ENCODE measurements around the gene ADAR.

ADAR gene

DNA sequence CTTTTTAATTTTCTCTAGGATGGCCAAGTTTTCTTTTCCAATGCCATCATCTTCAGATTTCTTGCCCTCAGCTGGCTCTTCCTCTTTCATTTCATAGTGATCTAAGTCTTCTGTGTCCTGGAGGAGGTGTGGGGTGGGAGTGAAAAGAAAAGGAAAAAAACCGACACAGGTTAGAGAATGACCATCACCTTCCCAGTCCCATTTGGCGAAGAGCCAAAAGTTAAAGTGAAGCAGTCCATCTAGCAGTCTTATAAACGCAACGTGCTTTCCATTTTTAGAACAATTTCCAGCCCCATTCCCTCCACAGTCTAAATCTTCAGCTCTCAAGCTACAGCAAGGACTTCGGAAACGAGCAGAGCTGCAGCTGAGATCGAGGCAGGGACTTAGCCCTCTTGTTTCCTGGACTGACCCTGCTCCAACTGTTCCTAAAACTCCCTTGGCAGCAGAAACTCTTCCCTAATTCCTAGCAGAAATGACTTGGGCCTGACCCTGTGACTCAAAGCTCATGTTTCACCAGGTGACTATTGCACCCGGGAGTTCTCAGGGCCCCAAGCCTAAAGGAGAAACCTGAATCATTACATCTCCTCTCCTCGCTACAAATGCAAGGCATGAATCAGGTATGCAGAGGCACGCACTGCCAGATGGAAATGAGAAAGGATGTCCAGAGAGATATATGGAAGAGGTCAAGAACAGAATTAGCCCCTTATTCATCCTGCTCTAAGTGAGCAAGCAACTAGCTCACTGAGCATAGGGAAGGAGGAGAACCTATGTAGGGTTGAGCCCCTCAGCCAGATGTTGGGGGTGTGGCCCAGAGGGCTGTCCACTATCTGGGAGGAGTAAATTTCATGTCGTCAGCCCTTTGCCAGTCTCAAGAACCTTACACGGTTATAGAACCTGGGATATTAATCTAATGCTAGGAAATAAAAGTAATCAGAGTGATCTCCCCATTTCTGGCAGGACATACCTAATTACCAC, 54.6 kb downstream of the ADAR start:
- H3K27ac ChIP-seq: no peak overlapping the region
- TF ChIP-seq, protein P1, sequence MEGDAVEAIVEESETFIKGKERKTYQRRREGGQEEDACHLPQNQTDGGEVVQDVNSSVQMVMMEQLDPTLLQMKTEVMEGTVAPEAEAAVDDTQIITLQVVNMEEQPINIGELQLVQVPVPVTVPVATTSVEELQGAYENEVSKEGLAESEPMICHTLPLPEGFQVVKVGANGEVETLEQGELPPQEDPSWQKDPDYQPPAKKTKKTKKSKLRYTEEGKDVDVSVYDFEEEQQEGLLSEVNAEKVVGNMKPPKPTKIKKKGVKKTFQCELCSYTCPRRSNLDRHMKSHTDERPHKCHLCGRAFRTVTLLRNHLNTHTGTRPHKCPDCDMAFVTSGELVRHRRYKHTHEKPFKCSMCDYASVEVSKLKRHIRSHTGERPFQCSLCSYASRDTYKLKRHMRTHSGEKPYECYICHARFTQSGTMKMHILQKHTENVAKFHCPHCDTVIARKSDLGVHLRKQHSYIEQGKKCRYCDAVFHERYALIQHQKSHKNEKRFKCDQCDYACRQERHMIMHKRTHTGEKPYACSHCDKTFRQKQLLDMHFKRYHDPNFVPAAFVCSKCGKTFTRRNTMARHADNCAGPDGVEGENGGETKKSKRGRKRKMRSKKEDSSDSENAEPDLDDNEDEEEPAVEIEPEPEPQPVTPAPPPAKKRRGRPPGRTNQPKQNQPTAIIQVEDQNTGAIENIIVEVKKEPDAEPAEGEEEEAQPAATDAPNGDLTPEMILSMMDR (conservative IDR thresholded peaks at IDR 0.05): no peak

- TF ChIP-seq, protein P1 (conservative IDR thresholded peaks at IDR 0.05): no peak
- H3K27ac ChIP-seq: no peak overlapping the region
Observed at GRCh38 chr1:154552036-154552435, 56.0 kb downstream of the ADAR start.

- H3K27ac ChIP-seq: no peak overlapping the region
- TF ChIP-seq, protein P1 (conservative IDR thresholded peaks at IDR 0.05): no peak
Observed at GRCh38 chr1:154551474-154551873, 56.5 kb downstream of the ADAR start.

DNA sequence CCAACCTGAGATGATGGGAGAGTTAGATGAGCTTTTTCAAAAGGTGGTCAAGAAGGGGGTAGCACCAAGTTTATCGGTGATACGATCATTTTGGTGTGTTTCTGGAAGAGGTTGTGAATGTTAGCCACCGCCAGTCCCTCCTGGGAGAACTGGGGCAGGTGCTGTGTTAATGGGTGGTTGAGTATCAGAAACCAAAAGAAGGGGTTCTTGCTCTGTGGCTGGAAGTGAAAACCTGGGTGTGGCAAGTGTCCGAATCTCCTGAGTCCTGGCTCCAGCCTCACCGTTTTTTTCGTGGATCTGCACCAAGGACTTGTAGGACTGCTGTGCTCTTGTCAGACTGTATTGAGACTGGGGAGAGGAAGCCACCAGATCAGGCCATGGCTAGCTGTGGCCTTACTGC, 57.3 kb downstream of the ADAR start:
- TF ChIP-seq, protein P1 (conservative IDR thresholded peaks at IDR 0.05): no peak
- no peak overlapping the region for H3K27ac ChIP-seq

DNA sequence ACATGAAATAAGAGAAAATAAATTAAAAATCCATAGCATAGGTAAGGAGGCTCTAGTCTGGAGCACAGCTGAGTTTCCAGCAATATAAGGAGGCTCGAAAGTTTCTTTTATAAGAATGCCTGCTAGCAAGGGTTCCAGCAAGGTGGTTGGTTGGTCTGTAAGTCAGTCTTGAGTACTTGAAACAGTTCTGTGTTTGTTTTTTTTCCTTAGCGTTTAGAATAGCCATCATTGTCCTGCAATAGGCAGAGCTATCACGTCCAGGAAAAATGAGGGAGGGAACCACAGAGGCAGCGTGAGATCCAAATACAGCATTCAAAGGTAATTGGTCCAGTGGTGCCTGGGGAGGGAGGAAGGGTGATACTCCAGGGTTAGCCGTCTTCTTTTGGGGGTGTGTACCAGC, 57.9 kb downstream of the ADAR start:
- TF ChIP-seq, protein P1 (conservative IDR thresholded peaks at IDR 0.05): no peak
- no peak overlapping the region for H3K27ac ChIP-seq

GRCh38 chr1:154549202-154549770, 58.7 kb downstream of the ADAR start:
- TF ChIP-seq, protein P1 (conservative IDR thresholded peaks at IDR 0.05): no peak
- H3K27ac ChIP-seq: peak overlapping the region; percentile 32

GRCh38 chr1:154548028-154548427, 60.0 kb downstream of the ADAR start:
- H3K27ac ChIP-seq: peak overlapping the region; percentile 32

More at GRCh38 chr1:154548028-154548427, 60.0 kb downstream of the ADAR start:
- TF ChIP-seq, protein P1 (conservative IDR thresholded peaks at IDR 0.05): no peak

All from VCaP (cell line).